AG09319 (cell line): ENCODE measurements around the gene ARMC2.

Experiments used
- DNase-seq: peaks from one replicate; pipeline ENCODE4 v3.0.0-alpha.2; 2010; ENCODE audit warnings: low read depth; ENCODE audit errors: extremely low read depth
- TF ChIP-seq, protein P1 (sequence below): IDR thresholded peaks from 2 replicates; pipeline ENCODE4 v1.5.1; 2011; ENCODE audit warnings: low read depth, mild to moderate bottlenecking, inconsistent platforms, low read length, moderate library complexity

Gene ARMC2

DNA sequence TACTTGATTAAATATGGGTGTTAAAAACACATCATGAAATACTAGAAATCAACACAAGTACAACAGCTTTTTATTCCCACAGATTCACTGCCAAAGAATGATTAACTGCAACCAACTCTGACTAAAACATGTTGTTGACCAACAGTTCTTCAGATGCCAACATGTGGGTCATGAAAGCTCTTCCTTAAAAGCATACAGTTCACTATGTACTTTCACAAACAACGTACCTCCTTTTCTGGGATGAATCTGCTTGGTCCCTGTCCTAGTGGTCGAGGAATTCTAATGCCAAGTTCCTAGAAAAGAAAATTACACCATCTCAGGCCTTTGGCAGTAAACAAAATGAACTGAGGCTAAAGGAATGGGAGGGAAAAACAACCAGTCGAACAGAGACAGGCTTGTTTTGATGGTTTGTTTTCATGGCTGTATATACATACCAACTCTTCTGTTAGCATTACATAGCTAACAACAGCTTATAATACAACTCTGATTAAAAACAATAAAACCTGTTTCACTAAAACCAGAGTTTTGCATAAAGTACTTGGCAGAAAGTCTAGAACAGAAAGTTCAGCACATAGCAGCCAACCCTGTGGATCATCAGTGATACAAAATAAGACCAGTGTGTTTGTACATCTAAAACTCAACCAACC lies 154.0 kb downstream of the ARMC2 start:
- TF ChIP-seq, protein P1, sequence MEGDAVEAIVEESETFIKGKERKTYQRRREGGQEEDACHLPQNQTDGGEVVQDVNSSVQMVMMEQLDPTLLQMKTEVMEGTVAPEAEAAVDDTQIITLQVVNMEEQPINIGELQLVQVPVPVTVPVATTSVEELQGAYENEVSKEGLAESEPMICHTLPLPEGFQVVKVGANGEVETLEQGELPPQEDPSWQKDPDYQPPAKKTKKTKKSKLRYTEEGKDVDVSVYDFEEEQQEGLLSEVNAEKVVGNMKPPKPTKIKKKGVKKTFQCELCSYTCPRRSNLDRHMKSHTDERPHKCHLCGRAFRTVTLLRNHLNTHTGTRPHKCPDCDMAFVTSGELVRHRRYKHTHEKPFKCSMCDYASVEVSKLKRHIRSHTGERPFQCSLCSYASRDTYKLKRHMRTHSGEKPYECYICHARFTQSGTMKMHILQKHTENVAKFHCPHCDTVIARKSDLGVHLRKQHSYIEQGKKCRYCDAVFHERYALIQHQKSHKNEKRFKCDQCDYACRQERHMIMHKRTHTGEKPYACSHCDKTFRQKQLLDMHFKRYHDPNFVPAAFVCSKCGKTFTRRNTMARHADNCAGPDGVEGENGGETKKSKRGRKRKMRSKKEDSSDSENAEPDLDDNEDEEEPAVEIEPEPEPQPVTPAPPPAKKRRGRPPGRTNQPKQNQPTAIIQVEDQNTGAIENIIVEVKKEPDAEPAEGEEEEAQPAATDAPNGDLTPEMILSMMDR = no peak
- DNase-seq = peak; percentile 18

DNA sequence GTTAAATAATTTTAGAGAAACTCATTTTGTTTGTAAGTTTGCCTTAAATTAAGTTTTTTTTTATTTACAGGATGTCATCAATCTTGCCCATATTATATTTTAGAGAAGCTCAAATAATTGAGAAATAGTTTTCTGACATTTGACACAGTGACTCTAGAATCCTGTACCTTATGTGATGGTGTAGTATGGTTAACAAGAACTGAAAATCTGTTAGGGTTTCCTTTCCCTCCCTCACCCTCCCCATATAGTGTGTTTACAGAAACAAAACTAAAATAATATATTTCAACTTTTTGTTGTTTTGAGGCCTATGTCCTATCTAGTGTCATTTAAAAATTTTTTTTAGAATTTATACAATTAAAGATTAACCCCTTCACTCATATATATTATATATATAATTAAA lies 154.7 kb downstream of the ARMC2 start:
- no peak for DNase-seq

DNA sequence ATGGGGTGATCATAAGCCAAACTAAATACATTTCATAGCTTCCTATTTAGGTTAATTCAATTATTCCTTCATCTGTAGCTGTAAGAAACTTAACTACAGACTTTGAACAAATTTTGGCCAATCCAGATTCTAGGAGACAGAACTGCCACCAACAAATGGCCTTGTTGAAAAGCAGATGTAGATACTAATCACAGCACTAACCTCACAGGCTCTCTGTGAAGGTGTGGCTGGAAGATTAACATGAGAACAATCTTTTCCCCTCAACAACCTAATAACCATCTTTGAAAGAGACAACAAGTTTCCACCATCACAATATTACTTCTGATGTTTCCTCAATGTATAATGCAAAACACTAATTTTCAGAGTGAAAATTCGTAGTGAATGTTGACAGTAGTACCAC lies 158.6 kb downstream of the ARMC2 start:
- DNase-seq = no peak
- TF ChIP-seq, protein P1 = no peak

More for the DNA sequence above, 154.7 kb downstream of the ARMC2 start:
- TF ChIP-seq, protein P1 = no peak

DNA sequence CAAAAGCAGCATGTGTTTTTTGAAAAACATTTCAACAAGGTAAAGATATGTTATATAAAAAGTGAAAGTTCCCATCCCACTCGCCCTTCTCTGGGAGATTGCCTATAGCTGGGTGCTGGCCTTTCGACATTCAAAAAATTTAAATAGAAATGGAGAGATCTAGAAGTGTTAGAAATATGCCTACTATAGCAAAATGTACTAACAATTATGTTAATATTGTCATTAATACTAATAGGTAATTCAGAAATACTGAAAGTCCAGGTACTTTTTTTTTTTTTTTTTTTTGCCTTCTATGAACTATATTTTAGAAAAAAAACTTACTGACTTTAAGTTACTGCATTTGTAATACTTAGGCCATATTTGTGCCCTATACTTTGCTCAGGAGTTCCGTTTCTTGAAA lies 159.3 kb downstream of the ARMC2 start:
- TF ChIP-seq, protein P1 = no peak
- no peak for DNase-seq

DNA sequence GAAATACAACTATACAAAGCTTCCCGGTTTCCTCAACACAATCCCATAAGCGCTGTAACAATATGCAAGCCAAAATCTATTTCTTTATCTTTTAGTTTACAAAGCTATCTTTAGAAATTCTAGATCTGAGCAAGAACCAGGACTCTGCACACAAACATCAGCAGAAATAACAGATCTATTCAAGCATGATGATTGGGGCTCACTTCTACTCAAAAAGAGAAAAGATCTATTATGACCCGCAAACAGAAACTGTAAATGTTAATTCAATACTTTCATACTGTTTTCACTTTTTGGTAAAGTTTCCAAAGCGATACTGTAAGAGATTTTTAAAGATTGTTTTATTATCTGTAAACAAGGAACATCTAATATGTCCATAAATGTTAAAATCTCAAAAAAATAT lies 159.8 kb downstream of the ARMC2 start:
- TF ChIP-seq, protein P1 = no peak

DNA sequence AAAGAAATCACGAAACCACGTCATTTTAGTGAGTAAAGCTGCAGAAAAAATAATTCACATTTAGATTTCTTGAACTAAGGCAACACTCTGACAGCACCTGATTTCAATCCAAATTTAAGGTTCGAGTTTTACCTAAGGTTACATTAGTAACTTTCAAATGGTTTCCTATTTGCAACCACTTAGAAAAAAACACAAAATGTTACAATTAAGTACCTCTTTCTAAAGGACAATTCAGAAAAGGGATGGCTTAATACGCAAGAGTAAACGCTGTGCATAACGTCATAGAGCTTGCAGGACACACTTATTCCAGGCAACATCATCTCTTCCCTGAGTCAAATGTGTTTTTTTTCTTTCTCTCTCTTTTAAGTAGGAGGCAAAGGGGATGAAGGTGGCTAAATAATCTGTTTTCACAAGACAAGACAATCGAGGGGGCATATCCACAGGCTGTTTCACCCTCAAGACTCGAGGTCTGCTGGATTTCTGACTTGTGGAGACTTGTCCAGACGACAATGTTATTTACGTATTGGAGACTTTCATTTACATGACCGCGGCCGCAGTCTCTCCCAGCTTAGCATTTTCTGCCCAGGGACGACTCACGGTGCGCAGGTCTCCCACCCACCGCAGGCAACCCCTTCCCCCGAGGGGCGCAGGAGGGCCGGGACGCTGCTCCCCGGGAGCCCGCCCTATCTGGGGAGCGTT lies 160.5 kb downstream of the ARMC2 start:
- TF ChIP-seq, protein P1 = no peak
- no peak for DNase-seq

More for the DNA sequence above, 159.8 kb downstream of the ARMC2 start:
- no peak for DNase-seq

DNA sequence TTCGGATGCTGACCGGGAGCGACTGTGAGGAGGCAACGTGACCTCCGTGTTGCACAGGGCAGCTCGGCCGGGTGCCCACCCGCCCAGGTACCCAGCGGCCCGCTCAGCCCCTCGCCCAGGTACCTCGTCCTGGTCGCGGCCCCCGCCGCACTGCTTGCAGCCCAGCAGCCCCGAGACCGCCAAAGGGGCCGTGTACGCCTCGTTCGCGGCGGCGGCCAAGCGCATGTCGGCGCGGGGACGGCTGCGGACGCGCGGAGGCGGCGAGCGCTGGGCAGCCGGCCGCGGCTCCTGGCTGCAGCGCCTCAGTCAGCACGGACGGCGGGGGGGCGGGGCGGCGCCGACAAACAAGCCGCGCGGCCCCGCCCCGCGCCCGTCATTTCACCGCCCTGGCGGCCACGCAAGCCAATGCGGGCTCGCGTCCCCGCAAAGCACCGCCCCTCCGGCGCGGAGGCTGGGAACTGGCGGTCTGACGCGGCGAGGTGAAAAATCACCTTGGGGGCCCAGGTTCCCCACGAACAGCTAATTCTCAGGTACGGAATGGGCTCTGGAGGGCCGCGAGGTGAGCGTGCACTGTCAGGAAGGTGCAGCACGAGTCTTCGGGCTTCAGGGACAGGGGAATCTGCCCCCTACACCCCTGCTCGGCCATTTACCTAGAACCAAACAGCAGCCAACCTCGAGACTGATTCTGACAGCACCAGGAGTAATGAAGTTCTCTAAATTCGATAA lies 161.2 kb downstream of the ARMC2 start:
- TF ChIP-seq, protein P1 = no peak
- peak; percentile 62 for DNase-seq
